D341Med (cell line): ENCODE data around the gene DAAM2.

ENCODE experiments used
- DNase-seq: peaks from one replicate; pipeline ENCODE4 v3.0.0; 2012; ENCODE audit warnings: low spot score

Gene DAAM2

GRCh38 chr6:39819228-39819627 is 27.1 kb downstream of the DAAM2 start:
- no peak for DNase-seq

- no peak for DNase-seq
These were observed 27.5 kb downstream of the DAAM2 start for GRCh38 chr6:39819676-39820075.

- DNase-seq, result no peak
These were observed 28.4 kb downstream of the DAAM2 start for GRCh38 chr6:39820553-39820952.

GRCh38 chr6:39821046-39821740 is 29.0 kb downstream of the DAAM2 start:
- no peak for DNase-seq

GRCh38 chr6:39821742-39822532 is 29.8 kb downstream of the DAAM2 start:
- no peak for DNase-seq

- no peak for DNase-seq
These were observed 31.0 kb downstream of the DAAM2 start for GRCh38 chr6:39822846-39823815.

GRCh38 chr6:39824030-39824926 is 32.1 kb downstream of the DAAM2 start:
- DNase-seq, result no peak

GRCh38 chr6:39829331-39829730 is 37.2 kb downstream of the DAAM2 start:
- DNase-seq, result no peak

- DNase-seq, result no peak
These were observed 38.3 kb downstream of the DAAM2 start for GRCh38 chr6:39830444-39830843.

- DNase-seq, result no peak
These were observed 39.5 kb downstream of the DAAM2 start for GRCh38 chr6:39831701-39832100.

GRCh38 chr6:39834278-39834677 is 42.1 kb downstream of the DAAM2 start:
- no peak for DNase-seq

GRCh38 chr6:39834866-39835265 is 42.7 kb downstream of the DAAM2 start:
- no peak for DNase-seq

GRCh38 chr6:39835821-39836295 is 43.7 kb downstream of the DAAM2 start:
- DNase-seq, result no peak

- no peak for DNase-seq
These were observed 44.4 kb downstream of the DAAM2 start for GRCh38 chr6:39836606-39837005.

GRCh38 chr6:39839445-39839844 is 47.3 kb downstream of the DAAM2 start:
- DNase-seq, result no peak

- DNase-seq, result no peak
These were observed 48.6 kb downstream of the DAAM2 start for GRCh38 chr6:39840781-39841180.

- no peak for DNase-seq
These were observed 49.1 kb downstream of the DAAM2 start for GRCh38 chr6:39841291-39841690.

- no peak for DNase-seq
These were observed 49.7 kb downstream of the DAAM2 start for GRCh38 chr6:39841923-39842322.

GRCh38 chr6:39843305-39844020 is 51.3 kb downstream of the DAAM2 start:
- no peak for DNase-seq

- no peak for DNase-seq
These were observed 52.7 kb downstream of the DAAM2 start for GRCh38 chr6:39844866-39845265.

- DNase-seq, result no peak
These were observed 55.0 kb downstream of the DAAM2 start for GRCh38 chr6:39847221-39847620.
